Stimulated activated CD4-positive, alpha-beta T cell treated with anti-CD3 and anti-CD28 coated beads, Interleukin-12 subunit alpha, Interleukin-12 subunit beta, amount 100 ng/mL, for 4 hours (primary cell): ENCODE measurements around the gene RAPGEF6.
"Not testable (repeated sequence)": the region's sequence is repeated elsewhere in the genome, so short reads cannot be mapped to it uniquely, and the experiment has no call there.

Experiments
- DNase-seq: peaks from one replicate; pipeline ENCODE4 v3.0.0-alpha.2; 2020

Gene RAPGEF6

DNA sequence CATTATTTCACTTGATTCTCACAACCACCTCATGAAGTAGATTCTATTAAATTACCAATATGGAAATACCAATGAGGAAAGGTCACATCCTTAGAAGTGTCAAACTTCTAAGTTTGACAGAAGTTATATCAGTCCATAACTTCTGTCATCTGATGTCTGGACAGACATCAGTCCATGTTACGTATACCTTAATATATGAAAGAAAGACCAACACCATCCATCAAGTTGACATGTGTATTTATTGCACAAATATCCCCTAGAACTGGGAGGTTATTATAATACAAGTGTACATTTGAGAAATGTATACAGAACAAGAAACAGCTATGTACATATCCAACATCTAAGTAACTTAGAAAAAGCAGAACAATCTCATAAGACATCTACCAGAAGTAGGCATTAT lies 6.5 kb upstream of the RAPGEF6 start:
- no peak for DNase-seq

DNA sequence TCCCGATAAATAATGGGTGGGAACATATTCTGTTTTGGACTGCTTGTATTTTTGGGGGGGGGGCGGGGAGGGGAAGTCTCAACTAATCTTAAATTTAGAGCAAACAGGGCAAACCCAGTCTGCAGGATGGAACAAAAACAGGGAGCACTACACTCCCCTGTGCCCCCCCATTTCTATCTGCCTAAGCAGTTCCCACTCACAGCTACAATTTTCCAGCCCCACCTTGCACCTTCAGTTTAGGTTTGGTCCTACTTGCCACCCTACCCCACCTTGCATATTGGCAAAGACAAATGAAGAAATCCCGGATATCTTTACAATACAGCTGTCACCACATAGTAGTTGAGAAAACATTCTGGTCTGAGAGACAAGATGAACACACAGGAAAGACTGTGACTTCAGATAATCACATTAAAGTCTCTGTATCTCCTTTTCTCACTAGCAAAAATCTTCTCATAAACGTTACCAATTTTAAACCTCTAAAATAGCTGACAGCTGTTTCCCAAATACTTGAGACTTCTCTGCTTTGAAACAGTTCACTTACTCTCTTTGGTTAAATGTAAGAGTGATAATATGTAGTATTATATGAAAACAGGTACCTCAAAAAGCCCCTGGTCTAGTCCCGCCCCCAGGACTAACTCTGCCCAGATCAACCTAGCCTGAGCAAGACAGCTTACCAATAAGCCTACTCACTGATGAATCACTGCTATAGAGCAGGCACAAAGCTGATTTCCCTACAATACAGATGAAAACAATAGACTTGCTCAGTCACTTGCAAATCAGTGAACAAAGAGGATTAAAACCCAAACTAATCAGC lies 5.2 kb upstream of the RAPGEF6 start:
- DNase-seq: peak; percentile 54

DNA sequence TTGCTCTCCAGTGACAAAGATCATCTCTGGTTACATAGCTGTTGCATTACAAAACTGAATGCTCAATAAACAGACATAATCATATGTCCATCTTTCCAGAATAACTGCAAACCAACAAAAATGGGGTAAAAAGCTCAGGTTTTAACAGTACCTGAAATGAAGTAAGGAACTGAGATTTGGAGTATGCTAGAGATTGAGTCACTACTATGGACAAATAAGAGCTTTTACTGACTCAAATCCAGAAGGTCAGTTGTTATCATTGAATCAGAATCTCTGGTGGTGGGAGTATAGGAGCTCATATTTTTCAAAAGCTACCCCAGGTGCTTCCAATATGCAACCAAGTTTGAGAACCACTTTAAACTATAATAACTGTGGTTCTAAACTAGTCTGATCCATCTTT lies 4.1 kb upstream of the RAPGEF6 start:
- no peak for DNase-seq

DNA sequence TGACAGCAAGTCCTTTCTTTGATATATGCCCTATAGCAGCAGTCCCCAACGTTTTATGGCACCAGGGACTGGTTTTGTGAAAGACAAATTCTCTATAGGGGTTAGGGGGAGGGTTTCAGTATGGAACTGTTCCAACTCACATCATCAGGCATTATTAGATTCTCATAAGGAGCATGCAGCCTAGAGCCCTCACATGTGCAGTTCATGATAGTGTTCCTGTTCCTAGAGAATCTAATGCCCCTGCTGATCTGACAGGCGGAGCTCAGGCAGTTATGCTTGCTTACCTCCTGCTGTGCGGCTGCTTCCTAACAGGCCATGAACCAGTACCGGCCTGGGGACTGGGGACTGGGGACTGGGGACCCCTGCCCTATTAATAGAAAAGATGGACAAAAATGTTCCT lies 2.7 kb upstream of the RAPGEF6 start:
- DNase-seq: no peak

DNA sequence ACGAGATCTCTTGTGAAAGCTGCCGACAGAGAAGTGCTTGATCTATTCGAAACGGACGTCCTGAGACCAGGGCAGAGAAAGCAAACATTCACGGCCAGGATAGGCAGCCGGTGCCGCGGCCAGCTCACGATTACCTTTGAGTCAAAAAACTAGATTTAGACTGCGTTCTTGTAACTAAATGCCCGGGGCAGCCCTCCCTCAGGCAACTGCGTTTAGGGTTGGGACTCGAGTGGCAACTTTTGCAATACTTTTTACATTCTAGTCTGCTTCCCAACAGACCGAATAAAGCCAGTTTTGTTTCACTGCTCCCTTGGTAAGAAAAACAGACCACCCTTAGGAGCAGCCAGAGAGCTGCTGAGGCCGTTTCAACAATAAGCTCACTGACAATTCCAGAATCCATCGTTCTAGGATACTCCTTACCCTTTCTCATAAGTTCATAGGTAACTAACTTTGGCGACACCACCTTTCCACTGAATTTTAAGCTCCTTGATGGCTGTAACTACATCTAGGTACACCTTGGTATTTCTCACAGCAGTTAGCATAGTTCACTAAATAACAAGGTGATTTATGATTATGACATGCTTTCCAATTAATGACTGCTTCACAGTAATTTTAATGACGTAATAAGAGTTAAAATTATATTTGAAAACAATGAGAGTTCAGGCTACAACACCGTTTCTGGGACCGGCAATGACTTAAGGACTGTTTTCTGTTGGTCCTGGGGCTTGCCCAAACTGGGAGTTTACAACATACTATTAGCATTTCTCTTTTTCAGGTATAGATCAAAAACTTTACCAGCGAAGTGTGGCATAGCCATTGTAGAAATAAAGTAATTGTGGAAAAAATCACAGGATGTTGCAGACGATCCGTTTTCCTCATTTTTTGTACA lies 899 bp upstream of the RAPGEF6 start:
- no peak for DNase-seq

DNA sequence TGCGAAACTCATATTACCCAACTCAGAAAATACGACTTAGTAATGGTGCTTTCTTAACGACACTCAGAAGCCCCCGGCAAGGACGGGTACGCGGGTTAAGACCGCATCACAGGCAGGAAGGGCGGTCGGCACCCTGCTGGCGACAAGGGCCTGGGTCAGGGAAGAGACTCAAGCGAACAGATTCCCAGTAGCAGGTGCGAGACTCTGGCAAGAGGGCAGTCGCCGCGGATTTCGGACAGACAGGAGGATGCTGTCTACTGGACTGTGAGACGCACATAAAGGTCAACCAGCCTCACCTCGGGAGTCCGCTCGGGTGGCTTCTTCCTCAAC lies 398 bp downstream of the RAPGEF6 start:
- peak; percentile 46 for DNase-seq

DNA sequence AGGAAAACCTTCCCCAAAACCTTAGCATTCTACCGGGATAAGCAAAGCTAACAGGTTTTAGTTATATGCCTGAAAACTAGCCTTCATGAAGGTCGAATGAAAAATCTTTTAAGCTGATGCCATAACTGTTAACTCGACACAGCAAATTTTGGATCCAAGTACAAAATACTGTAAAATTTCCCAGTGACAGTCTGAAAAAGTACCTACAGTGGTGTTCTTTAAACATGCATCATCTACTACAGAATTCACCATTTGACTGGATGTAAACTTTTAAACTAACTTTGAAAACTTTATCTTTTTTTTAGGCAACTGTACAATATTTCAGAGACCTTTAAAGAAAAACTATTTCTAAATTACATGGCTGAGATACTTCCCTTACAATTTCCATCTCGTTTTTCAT lies 791 bp downstream of the RAPGEF6 start:
- no peak for DNase-seq

DNA sequence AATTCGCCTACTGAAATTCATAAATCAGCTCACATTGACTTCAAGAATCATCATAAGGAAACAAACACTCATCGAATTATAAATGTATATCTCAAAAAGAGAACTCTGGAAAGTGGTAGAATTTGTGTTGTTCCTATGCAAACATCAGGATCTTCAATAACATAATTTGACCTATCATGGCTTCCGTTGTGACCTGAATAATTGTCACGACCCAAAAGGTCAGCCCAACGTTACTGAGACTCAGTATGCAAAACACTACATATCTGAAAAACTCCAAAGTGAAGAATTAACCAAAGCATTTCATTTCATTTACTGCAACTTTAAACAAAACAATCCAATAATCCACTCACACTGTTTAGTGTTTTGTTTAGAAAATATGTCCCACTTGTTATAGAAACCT lies 1.2 kb downstream of the RAPGEF6 start:
- no peak for DNase-seq

DNA sequence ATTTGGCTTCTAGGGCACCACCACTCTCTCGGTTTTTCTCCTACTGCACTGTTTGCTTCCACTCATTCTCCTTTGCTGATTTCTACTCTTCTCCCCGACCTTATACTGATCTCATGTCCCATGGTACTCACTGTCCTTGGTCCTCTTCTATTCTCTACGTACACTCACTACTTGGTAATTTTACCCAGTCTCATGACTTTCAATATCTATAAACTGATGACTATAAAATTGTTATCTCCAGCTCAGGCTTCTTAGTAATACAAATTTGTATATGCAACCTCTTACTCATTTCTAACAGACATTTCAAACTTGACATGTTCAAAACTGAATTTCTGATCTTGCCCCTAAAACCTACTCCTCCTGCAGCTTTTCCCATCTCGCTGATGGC lies 4.1 kb downstream of the RAPGEF6 start:
- no peak for DNase-seq

DNA sequence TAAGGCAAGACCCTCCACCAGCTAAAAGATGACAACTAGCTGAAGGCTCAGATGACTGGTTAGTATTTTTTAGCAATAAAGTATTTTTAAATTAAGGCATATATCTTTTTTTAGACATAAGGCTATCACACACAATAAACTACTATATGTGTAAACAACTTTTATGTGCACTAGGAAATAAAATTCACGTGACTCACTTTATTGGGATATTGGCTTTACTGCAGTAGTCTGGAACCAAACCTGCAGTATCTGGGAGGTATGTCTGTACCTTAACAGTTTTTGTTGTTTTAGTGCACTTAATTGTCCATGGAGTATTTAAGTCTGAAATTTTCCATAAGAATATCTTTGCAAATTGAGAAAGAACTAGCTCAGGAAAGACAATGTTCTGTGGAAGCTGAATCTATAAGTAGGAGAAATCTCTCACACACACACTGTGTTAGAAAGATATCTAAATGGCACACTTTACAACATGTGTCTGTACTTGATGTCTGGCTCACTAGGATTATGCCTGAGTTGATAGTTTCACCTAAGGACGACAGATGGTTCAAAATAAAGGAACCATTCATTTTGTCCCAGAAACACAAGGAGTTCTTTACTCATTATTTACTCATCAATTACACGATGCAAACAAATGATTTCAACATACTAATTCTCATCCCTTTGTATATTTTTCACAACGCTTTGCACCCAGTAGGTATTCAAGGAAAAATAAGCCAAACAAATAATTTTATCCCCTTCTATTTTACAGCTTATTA lies 4.6 kb downstream of the RAPGEF6 start:
- DNase-seq: no peak

DNA sequence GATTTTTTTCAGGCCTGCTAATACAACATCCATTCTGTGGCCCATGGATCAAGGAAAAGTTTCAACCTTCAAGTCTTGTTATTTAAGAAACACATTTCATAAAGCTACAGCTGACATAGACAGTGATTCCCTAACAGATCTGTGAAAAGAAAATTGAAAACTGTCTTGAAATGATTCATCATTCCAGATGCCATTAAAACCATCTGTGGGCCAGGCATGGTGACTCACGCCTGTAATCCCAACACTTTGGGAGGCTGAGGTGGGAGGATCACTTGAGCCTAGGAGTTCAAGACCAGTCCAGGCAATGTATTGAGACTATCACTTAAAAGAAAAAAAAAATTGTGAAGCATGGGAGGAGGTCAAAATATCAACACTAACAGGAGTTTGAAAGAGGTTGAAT lies 6.0 kb downstream of the RAPGEF6 start:
- no peak for DNase-seq

DNA sequence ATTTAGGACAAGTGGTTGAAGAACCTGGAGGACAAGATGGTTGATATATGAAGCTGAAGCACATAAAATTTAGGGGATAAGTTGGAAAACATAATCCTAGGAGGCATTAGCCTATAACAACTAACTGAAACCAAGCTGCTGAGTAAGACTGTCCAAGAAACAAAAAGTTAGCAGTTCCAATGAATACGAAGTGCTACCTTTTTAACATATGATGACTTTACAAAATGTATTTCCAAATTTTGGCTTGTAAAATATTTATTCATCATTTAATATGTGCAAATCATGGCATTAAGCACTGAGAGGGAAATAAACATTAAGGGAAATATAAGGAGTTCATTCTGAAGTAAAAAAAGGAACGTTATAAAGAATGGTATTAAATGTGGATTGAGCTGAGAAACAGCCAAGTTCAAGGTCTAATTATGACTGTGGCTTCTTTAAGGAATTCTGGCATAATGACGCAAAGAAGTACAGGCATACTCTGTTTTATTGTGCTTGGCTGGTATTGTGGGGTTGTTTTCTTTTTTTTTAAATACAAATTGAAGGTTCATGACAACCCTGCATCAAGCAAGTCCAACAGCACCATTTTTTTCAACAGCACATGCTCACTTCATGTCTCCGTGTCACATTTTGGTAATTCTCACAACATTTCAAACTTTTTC lies 7.7 kb downstream of the RAPGEF6 start:
- no peak for DNase-seq

DNA sequence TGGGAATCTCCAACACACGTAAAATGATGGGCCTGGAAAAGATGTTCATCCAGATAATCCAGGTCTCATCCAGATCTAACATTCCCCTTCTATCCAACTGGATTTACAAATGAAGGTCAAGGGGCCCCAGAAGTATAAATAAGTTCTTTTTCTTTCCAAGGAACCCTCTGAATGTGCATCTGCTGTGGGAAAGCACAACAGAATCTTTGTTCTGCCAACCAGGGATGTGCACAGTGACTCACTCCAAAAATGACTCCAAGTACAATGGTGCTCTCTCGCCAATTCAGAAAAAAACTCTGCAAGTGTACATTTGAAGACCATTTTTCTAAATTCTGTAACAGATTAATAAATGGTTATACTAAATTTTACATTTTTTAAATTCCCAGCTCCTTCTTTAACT lies 12.4 kb downstream of the RAPGEF6 start:
- DNase-seq: no peak

DNA sequence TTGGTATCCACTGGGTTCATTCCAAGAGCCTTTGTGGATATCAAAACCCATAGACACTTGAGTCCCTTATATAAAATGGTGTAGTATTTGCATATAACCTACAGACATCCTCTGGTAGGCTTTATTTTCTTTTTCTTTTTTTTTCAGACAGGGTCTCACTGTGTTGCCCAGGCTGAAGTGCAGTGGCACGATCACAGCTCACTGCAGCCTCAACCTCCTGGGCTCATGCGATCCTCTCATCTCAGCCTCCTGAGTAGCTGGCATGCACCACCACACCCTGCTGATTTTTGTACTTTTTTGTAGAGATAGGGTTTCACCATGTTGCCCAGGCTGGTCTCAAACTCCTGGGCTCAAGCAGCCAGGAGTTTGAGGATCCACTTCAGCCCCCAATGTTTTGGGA lies 13.9 kb downstream of the RAPGEF6 start:
- not testable (repeated sequence) for DNase-seq

DNA sequence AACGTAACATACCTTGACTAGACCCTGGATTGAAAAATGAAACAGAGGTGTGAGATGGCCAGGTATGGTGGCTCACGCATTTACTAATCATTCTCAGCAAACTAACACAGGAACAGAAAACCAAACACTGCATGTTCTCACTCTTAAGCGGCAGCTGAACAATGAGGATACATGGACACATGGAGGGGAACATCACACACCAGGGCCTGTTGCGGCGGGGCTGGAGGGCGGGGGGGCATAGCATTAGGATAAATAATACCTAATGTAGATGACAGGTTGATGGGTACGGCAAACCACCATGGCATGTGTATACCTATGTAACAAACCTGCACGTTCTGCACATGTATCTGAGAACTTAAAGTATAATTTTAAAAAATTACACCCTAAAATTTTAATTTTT lies 15.9 kb downstream of the RAPGEF6 start:
- no peak for DNase-seq

DNA sequence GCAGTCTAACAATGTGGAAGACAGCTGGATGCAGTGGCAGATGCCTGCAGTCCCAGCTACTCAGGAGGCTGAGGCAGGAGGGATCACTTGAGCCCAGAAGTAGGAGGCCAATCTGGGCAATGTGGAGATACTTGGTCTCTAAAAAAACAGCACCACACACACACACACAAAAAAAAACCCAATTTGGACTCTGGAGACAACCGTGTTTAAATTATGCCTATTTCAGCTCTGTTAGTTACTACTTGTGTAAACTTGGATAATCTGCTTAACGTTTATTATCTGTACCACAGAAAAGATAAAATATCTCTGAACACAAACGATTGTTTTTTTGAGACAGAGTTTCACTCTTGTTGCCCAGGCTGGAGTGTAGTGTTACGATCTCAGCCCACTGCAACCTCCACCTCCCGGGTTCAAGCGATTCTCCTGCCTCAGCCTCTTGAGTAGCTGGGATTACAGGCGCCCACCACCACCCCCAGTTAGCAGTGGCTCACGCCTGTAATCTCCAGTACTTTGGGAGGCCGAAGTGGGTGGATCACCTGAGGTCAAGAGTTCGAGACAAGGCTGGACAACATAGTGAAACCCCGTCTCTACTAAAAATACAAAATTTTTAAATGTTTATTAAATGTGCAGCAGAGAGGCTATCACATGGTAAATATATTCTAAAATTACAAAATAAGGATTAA lies 17.7 kb downstream of the RAPGEF6 start:
- no peak for DNase-seq

DNA sequence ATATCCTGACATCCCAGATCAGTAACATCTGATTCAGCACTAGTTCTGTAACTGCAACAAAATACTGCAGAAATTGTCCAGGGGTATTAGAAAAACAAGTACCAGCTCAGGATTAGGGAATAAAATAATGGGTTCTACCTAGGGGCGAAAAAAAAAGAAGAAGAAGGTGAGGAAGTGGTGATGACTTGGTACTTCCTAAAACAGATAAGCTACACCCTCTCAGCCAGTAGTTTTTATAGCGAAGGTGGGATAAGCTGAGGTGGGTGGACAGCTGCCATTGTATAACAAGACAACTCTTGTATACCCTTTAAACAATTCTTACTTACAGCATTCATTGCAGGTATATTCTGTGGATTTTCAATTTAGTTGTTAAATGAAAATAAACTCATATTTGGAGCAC lies 19.1 kb downstream of the RAPGEF6 start:
- no peak for DNase-seq

DNA sequence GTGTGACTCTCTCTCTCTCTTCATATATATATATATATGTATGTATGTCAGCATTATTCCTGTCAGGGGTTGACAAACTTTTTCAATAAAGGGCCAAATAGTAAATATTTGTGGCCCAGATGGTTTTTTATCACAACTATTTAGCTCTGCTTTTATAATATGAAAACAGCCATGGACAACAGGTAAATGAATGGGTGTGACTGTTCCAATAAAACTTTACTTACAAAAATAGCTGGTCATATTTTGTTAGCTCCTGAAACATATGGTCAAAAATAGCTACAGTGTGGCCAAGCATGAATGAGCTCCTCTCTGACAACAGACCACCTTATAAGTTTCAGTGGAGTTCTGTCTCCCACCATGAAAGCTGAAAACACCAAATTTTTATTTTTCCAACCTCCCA lies 21.6 kb downstream of the RAPGEF6 start:
- DNase-seq: no peak

DNA sequence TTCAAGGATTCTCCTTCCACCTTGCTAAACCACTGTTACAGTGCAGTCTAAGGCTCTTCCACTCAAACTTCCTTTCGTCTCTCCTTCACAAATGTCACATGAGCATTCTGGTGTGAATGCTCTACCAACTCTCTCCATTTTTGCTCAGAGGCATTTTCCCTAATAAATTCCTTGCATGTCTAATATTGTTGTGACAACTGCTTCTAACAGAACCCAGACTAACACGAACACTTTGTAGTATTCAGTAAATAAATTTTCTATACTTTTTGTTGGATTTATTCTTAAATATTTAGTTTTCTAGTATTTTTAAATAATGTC lies 24.0 kb downstream of the RAPGEF6 start:
- DNase-seq: no peak

DNA sequence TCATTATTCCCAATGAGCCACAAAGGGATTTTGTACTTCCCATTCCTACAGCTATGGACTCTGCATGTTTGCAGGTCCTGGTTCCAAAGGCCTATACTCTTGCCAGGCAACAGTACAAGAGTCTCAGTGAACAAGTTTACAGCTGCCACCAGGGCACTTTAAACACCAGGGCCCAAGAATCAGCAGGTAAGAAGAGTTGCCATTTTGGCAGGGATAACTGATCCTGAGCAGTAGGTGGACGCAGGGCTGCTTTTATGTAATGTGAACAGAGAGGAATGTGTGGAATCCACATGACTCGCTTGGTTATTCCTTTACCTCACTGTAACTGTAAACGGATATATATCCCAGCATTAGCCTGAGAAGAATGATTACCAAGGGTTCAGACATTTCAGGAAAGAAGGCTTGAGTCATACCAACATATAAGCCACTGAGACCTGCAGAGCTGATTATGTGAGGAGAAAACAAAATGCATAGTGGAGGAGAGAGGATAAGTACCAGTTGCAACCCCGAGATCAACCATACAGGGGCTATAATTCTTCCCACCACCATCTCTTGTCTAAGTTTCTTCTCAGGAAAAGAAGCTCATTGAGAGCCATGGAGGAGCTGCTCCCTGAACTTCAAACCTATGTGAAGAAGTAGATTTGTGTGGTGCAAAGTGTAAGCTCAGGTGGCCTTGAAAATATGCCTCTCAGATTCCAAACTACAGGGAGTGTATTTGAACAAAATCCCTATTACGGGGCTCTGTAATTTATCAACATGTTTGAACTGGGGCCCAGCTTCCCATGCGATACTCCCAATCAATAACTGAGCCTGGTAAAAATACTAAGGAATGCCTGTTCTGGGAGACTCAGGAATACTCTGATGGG lies 24.6 kb downstream of the RAPGEF6 start:
- DNase-seq: no peak

DNA sequence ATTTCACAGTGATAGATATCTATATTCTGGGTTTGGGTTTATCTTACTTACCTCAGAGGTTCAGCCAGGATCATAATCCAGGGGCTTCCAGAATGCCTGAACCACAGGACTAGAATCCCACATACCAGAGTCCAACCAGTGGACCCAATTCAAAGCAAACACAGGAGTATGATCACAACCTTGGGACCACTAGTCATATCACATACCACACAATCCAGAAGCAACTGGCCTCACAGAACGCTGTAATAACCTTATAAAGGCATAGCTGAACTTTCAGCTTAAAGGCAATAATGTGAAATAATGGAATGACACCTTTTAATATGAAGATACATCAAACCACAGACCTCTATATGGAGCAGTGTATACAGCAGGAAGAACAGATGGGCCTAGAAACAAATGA lies 25.3 kb downstream of the RAPGEF6 start:
- DNase-seq: no peak

DNA sequence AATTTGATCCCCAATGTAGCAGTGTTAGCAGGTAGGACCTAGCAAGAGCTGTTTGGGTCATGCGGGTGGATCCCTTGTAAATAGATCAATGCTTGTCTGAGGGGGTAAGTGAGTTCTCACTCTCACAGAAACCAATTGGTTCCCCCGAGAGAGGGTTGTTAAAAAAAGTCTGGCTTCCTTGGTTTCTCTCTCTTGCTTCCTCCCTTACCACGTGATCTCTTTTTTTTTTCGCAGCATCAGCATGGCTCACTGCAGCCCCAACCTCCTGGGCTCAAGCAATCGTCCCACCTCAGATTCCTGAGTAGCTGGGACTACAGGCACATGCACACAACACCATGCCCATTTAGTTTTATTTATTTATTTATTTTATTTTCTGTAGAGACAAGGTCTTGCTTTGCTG lies 26.4 kb downstream of the RAPGEF6 start:
- no peak for DNase-seq
